Measurements from ENCODE around the gene TDRD7. TPM values are rescaled to one million over a fixed set of nuclear protein-coding genes. Genes with fewer than 3 reads are reported as not detected.
A peak's percentile ranks its signal among the peaks of the same experiment; 100 is the strongest.

The TDRD7 gene
- total and polyA plus RNA-seq, 9 of the 15 experiments (the other 6 are each of a cell fraction or from before 2014, with no cell fraction given) = 2.2 to 7.7 (median 5.2) TPM

- TF ChIP-seq CBFA2T2 (conservative IDR thresholded peaks at IDR 0.05) (peak; percentile 19; the same call in 1 of the 2 replicates), CSDE1 (IDR thresholded peaks at IDR 0.05) (no peak), CREM (IDR thresholded peaks at IDR 0.05; ENCODE audit: low read depth) (0 out of 2 replicates have a peak, but pooled peaks have one; percentile 32), ATF7 (IDR thresholded peaks at IDR 0.05) (peak; percentile 67), SLC30A9 (CRISPR knock-in tag; IDR thresholded peaks at IDR 0.05) (no peak), NRF1 (conservative IDR thresholded peaks at IDR 0.05 in 1 of 2, IDR thresholded peaks at IDR 0.05 in 1 of 2) (0 out of 4 replicates have a peak, but pooled peaks of 1 of the 2 experiments have one; percentile 13), ZNF592 (IDR thresholded peaks at IDR 0.05) (no peak), DIDO1 (tag; IDR thresholded peaks at IDR 0.05; ENCODE audit: low read depth) (no peak), L3MBTL2 (IDR thresholded peaks at IDR 0.05) (peak; percentile 13; the same call in 1 of the 2 replicates), ZBED1 (IDR thresholded peaks at IDR 0.05) (no peak), SPI1 (IDR thresholded peaks at IDR 0.05; ENCODE audit: borderline replicate concordance, low read depth, low read length) (peak; percentile 60)
These were observed 89.5 kb downstream of the TDRD7 start, which contains the start of gene TMOD1 (continued) for GRCh38 chr9:97501177-97501971.

Data from K562 (cell line).